ENCODE measurements around the gene KDM3A. TPM values are rescaled to one million over a fixed set of nuclear protein-coding genes. Genes with fewer than 3 reads are reported as not detected.

Gene KDM3A
- total RNA-seq, 1 experiment from 2014 or later = 48.4 TPM

DNA sequence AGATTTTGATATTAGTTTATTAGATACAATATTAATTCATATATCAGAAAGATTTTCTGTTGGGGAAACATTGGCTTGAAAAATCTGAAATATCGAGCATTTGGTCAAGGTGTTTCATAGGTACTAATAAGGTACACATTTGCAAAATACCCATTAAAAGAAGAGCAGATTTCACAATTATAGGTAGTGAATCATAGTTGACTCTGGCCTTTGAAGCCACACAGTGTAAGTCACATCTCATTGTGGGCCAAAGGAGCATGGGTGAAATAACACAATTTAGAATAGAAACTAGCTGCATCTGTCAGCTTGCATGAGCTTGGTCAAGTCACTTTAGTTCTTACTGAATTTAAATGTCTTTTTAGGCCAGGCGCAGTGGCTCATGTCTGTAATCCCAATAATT is 4.9 kb downstream of the KDM3A start:
- H3K9me3 ChIP-seq (ENCODE audit: control insufficient read depth, insufficient read depth, low read depth, low read length) = no peaks in the 10 kb centered on the region
- ATAC-seq (no peak), DNase-seq (ENCODE audit: low read depth, low spot score) (no peak)
- ChIA-PET CTCF (no interaction called here), POLR2A (no interaction called here)
- no peak overlapping the region for H3K27ac ChIP-seq (ENCODE audit: low read length)
- H3K4me1 ChIP-seq (ENCODE audit: control insufficient read depth, insufficient read depth, low read length) = peaks cover 12% of the 10 kb centered on the region
- in situ Hi-C loops (cut with HindIII; ENCODE audit: low pct_unique_long_range_greater_than_20kb, low sequenced_read_pairs) = no loop called here
- H3K27me3 ChIP-seq (ENCODE audit: control insufficient read depth, insufficient read depth, low read length) = no peaks in the 10 kb centered on the region
- peaks cover 9% of the 10 kb centered on the region for H3K36me3 ChIP-seq (ENCODE audit: control insufficient read depth, insufficient read depth, low read length)
- intact Hi-C loops (cut with micrococcal nuclease; ENCODE audit: unreplicated experiment) = no loop called here
- TF ChIP-seq REST (IDR thresholded peaks at IDR 0.05; ENCODE audit: insufficient read depth in 1 of 2, low read depth in 2 of 2, low read length in 1 of 2) (no peak), SIN3A (IDR thresholded peaks at IDR 0.05; ENCODE audit: borderline replicate concordance, insufficient read depth, low read depth, low read length) (no peak), TCF7L2 (IDR thresholded peaks at IDR 0.05; ENCODE audit: low read depth, low read length) (no peak), POLR2AphosphoS5 (IDR thresholded peaks at IDR 0.05; ENCODE audit: low read depth, low read length) (no peak)
- TF ChIP-seq, protein P1, sequence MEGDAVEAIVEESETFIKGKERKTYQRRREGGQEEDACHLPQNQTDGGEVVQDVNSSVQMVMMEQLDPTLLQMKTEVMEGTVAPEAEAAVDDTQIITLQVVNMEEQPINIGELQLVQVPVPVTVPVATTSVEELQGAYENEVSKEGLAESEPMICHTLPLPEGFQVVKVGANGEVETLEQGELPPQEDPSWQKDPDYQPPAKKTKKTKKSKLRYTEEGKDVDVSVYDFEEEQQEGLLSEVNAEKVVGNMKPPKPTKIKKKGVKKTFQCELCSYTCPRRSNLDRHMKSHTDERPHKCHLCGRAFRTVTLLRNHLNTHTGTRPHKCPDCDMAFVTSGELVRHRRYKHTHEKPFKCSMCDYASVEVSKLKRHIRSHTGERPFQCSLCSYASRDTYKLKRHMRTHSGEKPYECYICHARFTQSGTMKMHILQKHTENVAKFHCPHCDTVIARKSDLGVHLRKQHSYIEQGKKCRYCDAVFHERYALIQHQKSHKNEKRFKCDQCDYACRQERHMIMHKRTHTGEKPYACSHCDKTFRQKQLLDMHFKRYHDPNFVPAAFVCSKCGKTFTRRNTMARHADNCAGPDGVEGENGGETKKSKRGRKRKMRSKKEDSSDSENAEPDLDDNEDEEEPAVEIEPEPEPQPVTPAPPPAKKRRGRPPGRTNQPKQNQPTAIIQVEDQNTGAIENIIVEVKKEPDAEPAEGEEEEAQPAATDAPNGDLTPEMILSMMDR (IDR thresholded peaks at IDR 0.05) = no peak
- H3K4me3 ChIP-seq (ENCODE audit: low read depth in 2 of 2, low read length in 2 of 2) = no peak overlapping the region
- no TSS peak for BruUV-seq (replicated peaks)

DNA sequence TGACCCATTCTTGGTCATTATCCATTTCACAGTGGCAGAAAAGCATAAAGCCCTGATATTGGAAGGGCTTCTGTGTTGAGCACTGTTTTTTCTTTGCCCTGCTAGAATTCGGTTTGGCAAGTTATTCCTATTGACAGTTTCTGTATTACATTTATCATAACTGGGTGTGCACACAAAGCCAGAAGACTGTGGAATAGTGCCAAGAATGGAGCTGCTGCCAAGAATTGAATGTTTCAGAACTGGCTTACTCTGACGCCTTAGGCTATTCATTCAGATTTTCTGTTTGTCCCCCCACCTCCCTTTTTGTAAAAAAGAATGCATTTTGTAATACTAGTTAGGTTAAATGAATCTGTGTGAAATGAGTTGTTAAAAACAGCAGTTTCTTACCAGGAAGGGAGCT is 12.7 kb downstream of the KDM3A start:
- POLR2A ChIA-PET = no interaction called here

More for the DNA sequence above, 12.7 kb downstream of the KDM3A start:
- no peak for DNase-seq (ENCODE audit: low read depth, low spot score)
- intact Hi-C loops (cut with micrococcal nuclease; ENCODE audit: unreplicated experiment) (no loop called here), in situ Hi-C loops (cut with HindIII; ENCODE audit: low pct_unique_long_range_greater_than_20kb, low sequenced_read_pairs) (no loop called here)
- TF ChIP-seq, protein P1 (IDR thresholded peaks at IDR 0.05) = no peak
- TF ChIP-seq TCF7L2 (IDR thresholded peaks at IDR 0.05; ENCODE audit: low read depth, low read length) (no peak), SIN3A (IDR thresholded peaks at IDR 0.05; ENCODE audit: borderline replicate concordance, insufficient read depth, low read depth, low read length) (no peak), POLR2AphosphoS5 (IDR thresholded peaks at IDR 0.05; ENCODE audit: low read depth, low read length) (no peak), REST (IDR thresholded peaks at IDR 0.05; ENCODE audit: insufficient read depth in 1 of 2, low read depth in 2 of 2, low read length in 1 of 2) (no peak)
- no peaks in the 10 kb centered on the region for H3K27me3 ChIP-seq (ENCODE audit: control insufficient read depth, insufficient read depth, low read length)
- no TSS peak for BruUV-seq (replicated peaks)
- H3K4me1 ChIP-seq (ENCODE audit: control insufficient read depth, insufficient read depth, low read length) = no peaks in the 10 kb centered on the region
- peaks cover 37% of the 10 kb centered on the region for H3K36me3 ChIP-seq (ENCODE audit: control insufficient read depth, insufficient read depth, low read length)
- CTCF ChIA-PET = no interaction called here
- H3K27ac ChIP-seq (ENCODE audit: low read length) = no peak overlapping the region
- no peak overlapping the region for H3K4me3 ChIP-seq (ENCODE audit: low read depth in 2 of 2, low read length in 2 of 2)
- no peak for ATAC-seq
- H3K9me3 ChIP-seq (ENCODE audit: control insufficient read depth, insufficient read depth, low read depth, low read length) = no peaks in the 10 kb centered on the region
